ENCODE measurements around the gene RPL39L.
"Not testable (repeated sequence)": the region's sequence is repeated elsewhere in the genome, so short reads cannot be mapped to it uniquely, and the experiment has no call there.

RPL39L gene

GRCh38 chr3:187136337-187136736 is 3.0 kb downstream of the RPL39L start:
- no peak for DNase-seq

GRCh38 chr3:187135172-187135690 is 4.1 kb downstream of the RPL39L start:
- DNase-seq: not testable (repeated sequence)

- DNase-seq: not testable (repeated sequence)
Measured at GRCh38 chr3:187133181-187133580, 6.1 kb downstream of the RPL39L start.

DNA sequence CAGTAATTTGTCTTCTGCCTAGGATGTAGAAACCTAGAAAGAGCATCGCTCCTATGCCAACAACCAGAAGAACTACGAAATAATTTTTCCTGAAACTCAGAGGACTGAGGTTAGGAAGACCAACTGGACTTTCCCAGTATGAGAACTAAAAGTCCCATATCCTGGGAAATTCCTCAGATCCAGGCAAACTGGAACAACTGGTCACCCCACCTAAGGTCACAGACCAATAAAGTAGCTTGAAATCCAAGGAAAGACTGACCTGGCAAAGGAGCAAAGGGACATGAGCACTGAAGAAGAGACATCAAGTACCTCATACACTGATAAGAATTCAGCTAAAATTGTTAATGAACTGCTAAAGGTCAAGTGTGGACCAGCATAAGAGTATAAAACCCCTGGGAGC is 6.6 kb downstream of the RPL39L start:
- no peak for DNase-seq

GRCh38 chr3:187131981-187132380 is 7.3 kb downstream of the RPL39L start:
- no peak for DNase-seq

GRCh38 chr3:187130346-187131066 is 8.8 kb downstream of the RPL39L start:
- DNase-seq: no peak

DNA sequence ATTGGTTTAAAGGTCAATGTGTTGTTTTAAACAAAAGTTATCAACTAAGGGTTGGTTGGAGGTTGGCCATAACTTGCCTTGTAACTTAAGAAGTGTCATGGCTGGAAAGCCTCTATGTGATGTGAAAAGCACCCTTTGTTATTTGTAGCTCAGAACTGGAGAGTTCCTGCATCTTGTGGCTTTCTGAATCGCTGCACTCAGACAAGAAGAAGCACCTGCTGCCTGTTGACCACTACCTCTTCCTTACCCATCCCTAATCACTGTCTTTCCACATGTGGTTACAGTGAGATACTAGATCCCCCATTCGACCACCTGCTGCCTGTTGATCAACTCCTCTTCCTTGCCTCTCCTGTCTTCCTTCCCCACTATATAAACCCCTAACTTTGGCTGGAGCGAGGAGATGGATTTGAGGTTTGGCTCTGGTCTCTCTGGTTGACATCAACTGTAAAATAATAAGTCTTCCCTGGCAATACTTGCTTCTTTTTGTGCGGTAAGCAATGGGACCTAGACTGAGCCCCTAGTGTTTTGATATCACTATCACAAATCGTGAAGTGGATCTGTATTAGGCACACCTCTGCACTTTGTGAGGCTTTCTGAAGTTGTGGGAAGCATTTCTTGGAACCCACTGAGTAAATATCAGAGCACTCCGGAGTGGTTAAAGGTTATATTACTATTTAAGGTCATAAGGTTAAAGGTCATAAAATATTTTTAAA is 13.8 kb downstream of the RPL39L start:
- no peak for DNase-seq

DNA sequence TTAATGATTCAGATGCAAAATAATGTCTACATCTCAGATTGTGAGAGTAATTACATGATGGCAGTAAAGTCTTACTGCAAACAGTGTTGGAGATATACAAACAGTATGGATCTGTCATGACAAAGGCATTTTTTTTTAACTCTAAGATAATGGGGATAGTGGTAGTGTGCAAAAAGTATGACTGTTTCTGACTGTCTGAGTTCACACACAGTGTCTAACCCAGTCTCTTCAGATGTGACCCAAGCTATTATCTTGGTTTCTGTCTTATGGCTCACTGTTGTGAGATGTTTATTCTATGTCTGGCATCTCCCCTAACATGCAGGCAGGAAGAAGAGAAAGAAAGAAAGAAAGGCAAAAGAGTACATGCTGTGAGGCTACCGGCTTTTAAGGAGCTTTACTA is 17.0 kb downstream of the RPL39L start:
- DNase-seq: no peak

DNA sequence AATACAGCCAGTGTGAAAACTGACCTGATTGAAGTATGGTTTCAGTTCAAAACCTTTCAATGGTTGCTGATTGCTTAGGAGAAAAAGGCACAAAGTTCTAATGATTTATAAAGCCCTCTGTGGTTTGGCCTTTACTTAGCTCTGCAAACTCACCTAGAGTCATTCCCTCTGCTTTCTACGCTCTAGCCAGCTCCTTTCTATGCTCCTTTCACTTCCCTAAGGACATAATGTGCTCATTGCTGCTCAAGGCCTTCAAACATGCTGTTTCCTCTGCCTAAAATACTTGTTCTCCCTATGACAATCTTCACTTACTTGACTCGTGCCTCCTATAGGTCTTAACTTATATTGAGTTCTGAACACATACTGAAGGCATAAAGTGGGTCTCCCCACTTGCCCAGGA is 19.0 kb downstream of the RPL39L start:
- no peak for DNase-seq

DNA sequence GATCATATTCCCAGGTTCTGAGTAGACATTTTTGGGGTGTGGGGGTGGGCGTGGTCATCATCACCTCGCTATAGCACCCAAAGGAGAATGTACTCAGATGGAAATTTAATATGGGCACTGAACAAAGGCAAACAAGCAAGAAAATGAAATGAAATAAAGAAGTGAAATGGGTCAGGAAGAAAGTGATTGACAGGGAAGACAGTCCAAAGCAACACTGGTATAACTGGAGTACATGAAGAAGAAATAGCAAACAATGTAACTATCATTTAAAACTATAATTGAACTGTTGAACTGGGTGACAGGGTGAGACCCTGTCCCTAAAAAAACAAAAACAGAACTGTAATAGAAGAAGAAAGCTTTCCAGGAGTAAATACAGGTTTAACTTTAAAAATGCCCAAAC is 24.8 kb downstream of the RPL39L start:
- DNase-seq: no peak

DNA sequence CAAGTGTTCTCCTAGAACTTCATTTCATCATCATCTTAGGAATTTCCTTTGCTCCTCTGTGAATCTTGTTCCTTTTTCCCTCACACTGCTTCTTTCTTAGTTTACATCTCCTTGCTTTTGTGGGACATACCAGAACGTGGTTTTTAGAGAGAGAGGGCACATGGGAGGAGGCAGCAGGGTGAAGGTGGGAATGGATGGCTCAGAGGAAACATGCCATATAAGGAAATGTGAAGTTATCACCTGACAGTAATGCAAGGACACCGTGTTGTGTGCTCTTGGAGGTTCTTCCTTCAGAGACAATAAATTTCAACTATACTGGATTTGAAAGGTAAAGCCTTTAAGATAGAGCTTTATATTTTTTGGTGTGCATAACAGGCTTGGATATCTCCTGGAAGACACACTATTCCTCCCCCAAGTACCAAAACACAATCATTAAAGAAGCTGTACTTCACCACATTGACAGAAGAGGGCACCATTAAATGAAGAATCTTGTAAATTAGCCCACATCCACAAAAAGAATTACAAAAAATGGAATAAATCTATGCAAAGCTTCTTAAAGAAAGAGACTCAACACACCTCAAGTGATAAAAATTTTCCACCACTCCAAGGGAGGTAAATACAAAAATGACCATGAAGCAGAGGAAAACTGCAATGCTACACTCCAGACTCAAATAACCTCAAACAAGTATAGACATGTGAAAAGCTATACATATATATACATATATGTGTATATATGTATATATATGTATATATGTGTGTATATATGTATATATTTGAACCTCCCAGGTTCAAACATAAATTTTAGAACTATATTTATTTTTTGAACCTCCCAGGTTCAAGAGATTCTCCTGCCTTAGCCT is 26.1 kb downstream of the RPL39L start:
- DNase-seq: no peak

DNA sequence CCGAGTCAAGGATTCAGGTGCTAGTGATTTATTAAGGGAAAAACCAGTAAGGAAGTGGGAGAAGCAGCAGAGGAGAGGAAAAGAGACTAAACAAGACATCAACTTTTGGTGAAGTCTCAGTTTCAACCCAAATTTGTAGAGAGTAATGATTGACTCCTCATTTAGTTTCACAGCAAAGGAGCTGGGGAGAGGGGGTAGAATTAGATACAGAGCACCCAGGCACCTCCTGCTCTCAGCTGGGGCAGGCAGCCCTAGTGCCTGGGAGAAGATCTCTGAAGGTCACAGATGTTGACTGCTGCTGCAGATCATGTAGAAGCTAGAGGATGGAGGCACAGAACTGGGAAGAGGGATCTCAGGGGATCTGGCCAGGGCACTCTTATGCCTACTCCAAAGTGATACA is 29.1 kb downstream of the RPL39L start:
- DNase-seq: no peak

DNA sequence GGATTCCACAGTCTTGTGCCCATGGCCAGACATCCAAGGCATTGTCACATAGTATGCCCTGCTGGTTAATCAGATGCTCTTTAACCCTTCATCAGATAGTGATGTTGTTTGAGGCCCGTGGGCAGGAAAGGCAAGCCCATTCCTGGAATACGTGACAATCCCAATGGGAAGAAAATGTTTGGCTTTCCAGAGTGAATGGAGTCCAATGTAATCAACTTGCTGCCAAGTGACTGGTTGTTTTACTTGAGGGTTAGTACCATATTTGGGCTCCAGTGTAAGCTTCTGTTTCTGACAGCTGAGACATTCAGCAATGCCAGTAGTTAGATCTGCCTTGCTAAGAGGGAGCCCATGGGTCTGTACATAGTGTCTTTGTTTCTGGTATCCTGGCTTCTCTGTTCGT is 31.3 kb downstream of the RPL39L start:
- no peak for DNase-seq

GRCh38 chr3:187105700-187106099 is 33.6 kb downstream of the RPL39L start:
- DNase-seq: no peak

DNA sequence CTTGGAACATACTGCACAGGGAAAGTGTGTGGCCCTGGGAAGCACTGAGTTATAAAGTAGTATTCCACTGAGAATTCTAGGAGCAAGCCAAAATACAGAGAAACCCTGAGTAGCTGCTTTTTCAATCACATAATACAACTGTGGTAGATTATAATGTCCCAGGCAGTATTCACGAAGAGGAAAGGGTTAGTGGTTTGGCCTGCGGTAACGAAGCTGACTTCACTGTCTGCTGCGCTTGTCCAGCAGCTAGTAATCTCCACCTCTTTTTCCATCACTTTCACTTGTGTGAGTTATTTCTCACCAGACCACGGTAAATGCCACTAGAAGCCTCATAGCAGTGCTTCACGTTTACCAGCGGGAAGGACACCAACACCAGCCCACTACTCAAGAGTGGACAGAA is 34.4 kb downstream of the RPL39L start:
- DNase-seq: peak; percentile 85

DNA sequence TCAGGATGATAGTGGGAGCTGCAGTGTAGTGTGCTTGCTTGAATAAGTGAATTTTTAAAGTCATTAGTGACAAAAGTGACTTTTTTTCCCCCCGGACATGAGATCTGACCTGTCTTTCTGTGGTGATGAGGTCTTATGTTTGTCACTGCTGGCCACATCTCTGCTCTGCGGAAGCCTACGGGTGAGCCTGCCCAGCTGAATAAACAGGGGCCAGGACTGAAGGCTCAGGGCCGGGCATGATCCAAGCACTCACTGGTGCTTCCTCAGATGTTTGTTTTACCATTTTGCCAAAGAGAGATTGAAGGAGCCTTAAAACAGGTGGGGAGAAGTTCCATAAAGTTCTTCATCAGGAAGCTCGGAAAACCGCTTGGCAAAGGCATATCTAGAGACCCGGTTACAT is 35.0 kb downstream of the RPL39L start:
- DNase-seq: peak; percentile 41

GRCh38 chr3:187103251-187103650 is 36.0 kb downstream of the RPL39L start:
- no peak for DNase-seq

- no peak for DNase-seq
Measured at GRCh38 chr3:187102073-187102634, 37.1 kb downstream of the RPL39L start.

DNA sequence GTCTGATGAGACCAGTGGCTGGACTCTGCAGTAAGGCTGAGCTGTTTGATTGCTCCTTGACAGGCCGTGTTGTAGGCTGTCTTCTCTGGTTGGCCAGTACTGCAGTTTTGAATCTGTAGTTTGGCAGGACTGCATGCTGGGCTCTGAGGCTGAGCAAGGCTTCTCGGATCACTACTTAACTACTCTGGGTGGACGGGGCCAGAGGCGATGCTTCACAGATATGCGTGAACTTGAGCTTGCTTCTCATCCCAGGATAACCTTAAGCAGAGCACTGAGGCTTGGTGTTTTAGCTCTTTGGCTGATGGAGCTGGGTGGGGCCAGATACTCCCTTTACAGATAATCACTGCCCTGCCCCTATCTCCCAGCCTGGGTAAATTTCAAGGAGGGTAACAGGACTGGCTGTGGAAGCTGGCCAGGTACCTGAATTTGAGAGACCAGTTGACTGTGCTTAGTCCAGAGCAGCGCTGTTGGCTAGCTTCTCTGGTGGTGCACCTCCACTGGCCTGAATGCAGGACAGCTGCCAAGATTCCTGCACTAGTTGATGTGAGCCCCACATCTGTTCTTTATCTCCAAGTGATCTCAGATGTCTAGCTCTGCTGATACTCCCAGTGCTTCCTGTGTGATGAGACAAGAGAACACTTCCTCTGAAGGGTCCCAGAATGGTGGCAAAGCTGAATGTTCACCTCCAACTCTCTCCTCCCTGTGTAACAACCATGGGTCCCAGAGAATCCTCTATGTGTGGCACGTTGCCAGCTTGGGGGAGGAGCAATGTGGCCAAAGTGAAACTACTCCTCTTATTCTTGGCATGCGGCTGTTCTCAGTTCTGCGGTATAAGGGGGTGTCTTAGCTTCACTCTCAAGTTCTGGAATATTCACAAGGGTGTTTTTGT is 37.9 kb downstream of the RPL39L start:
- DNase-seq: peak; percentile 82

DNA sequence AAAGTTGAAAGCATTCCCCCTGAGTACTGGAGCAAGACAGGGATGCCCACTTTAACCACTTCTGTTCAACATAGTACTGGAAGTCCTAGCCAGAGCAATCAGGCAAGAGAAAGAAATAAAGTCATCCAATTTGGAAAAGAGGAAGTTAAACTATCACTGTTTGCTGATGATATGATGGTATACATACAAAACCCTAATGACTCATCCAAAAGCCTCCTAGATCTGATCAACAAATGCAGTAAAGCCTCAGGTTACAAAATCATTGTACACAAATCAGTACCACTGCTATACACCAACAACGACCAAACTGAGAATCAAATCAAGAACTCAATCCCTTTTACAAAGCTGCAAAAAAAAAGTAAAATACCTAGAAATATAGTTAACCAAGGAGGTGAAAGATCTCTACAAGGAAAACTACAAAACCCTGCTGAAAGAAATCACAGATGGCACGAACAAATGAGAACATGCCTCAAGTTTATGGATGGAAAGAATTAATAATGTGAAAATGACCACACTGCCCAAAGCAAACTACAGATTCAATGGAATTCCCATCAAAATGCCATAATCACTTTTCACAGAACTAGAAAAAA is 40.3 kb downstream of the RPL39L start:
- no peak for DNase-seq

GRCh38 chr3:187093320-187093719 is 46.0 kb downstream of the RPL39L start:
- DNase-seq: no peak

DNA sequence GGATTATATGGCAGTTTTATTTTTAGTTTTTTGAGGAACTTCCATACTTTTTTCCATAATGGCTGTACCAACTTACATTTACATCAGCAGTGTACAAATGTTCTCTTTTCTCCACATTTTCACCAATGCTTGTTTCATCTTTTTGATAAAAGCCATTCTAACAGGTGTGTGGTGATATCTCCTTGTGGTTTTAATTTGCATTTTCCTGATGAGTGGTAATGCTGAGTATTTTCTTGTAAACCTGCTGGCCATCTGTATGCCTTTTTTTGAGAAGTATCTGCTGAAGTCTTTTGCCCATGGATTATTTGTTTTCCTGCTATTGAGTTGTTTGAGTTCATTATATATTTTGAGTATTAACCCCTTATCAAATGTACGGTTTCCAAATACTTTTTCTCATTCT is 50.6 kb downstream of the RPL39L start:
- no peak for DNase-seq

All from femur (tissue), 1 donor.